H4 (cell line): ENCODE data around the gene OR8B8. TPM values are rescaled to one million over a fixed set of nuclear protein-coding genes. Genes with fewer than 3 reads are reported as not detected.
"Not testable (repeated sequence)": the region's sequence is repeated elsewhere in the genome, so short reads cannot be mapped to it uniquely, and the experiment has no call there.

Source experiments
- DNase-seq: peaks from one replicate; pipeline ENCODE4 v3.0.0-alpha.2; 2015; ENCODE audit warnings: low spot score
- total RNA-seq: library from RNA; depleted of rRNA; stranded (reverse); fragments of >200 nt; shearing (Covaris generic); gene quantifications from 2 replicates; pipeline ENCODE4 v1.2.3, GENCODE V29; 2014; rRNA removed

Gene OR8B8, protein sequence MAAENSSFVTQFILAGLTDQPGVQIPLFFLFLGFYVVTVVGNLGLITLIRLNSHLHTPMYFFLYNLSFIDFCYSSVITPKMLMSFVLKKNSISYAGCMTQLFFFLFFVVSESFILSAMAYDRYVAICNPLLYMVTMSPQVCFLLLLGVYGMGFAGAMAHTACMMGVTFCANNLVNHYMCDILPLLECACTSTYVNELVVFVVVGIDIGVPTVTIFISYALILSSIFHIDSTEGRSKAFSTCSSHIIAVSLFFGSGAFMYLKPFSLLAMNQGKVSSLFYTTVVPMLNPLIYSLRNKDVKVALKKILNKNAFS
- not detected in 2 replicates for total RNA-seq

- no peak for DNase-seq
These were observed at the start of gene OR8B8 for GRCh38 chr11:124445646-124446150. Gene OR8B8 (minus strand): TSS chr11:124445696. CDS start chr11:124441085, 4,611 bp downstream.

GRCh38 chr11:124493016-124493655 lies 47.6 kb upstream of the OR8B8 start:
- DNase-seq: no peak

DNA sequence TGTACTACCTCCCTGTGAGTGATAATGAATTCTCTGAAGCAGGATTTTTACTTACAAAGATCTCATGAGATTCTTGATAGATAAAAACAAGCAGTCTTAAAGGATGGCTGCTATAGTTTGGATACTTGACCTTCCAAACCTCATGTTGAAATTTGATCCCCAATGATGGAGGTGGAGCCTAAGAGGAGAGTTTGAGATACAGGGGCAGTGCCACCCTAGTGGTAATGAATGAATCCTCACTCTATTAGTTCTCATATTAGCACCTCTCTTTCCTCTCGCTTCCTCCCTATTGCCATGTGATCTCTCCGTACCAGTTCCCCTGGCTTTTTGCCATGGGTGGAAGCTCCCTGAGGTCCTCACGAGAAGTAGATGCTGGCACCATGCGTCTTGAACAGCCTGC lies 37.9 kb upstream of the OR8B8 start:
- peak; percentile 13 for DNase-seq

DNA sequence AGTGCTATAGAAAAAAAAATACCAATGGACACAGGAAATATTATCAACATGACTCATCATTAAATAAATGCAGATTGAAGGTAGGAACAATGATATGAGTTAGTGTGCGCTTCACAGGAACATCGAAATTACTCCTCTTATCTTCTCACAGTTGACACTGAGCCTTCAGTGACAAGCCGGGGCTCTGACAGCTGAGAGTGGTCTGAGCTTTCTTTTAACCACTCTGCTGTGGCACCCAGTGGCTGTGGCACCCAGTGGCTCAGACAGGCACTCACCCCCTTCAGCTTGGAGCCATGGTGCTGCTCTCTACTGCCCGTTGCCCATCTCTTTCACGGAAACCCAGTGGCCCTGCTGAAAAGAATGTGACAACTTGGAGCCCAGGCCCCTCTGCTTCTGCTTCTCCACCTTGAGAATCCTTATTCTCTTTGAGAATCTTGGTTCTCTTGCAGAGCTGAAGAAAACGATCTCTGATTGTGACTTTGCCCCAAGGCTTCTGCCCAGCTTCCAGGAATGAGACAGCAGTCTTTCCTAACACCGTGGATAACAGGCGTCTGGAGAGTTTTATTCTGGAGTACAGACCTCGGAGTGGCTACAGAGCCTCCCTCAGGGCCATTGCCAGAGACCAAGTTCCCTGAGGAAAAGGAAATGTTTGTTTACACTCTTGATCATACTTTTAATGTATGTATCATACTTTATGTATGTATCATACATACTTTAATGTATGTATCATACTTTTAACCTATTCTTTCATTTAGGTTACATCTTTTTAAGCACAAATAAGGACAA lies 37.1 kb upstream of the OR8B8 start:
- DNase-seq: peak; percentile 25

GRCh38 chr11:124481365-124482323 lies 36.1 kb upstream of the OR8B8 start:
- peak; percentile 87 for DNase-seq

DNA sequence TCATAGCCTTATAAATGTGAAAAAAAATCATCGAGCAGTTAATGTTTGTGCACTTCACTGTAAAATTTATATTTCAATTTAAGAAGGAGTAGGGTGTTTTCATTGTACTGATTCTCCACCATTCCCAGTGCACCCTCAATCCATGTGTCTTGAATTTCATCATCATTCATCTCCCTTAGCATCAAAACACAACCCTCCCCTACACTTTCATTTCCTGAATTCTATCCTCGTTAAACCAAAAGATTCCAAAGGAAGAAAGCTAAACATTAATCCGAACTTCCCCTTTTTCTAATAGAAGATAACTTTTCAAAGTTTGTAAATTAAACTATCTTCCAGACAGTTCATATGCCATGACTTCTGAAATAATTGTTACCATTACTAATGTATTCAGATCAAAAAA lies 34.1 kb upstream of the OR8B8 start:
- DNase-seq: no peak

DNA sequence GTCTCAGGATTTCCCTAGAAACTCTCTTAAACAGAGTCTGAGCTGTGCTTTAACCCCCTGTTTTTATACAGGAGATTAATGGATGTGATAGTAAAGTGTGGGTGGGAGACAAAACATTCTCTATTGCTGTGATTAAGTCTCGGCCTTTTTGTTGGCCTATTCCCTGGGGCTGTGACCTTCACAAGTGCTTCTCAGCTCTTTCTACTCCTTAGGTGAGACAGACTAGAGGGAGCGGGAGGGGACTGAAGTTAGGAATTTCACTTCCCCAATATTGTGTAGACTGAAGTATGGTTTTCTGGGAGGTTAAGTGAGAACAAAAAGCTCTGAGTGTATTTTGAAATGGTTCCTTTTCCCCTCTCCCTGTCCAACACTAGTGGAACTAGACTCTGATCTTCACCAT lies 29.8 kb upstream of the OR8B8 start:
- no peak for DNase-seq

GRCh38 chr11:124474779-124475178 lies 29.3 kb upstream of the OR8B8 start:
- DNase-seq: no peak

GRCh38 chr11:124474079-124474478 lies 28.6 kb upstream of the OR8B8 start:
- DNase-seq: no peak

- DNase-seq: no peak
These were observed 28.0 kb upstream of the OR8B8 start for GRCh38 chr11:124473476-124473875.

DNA sequence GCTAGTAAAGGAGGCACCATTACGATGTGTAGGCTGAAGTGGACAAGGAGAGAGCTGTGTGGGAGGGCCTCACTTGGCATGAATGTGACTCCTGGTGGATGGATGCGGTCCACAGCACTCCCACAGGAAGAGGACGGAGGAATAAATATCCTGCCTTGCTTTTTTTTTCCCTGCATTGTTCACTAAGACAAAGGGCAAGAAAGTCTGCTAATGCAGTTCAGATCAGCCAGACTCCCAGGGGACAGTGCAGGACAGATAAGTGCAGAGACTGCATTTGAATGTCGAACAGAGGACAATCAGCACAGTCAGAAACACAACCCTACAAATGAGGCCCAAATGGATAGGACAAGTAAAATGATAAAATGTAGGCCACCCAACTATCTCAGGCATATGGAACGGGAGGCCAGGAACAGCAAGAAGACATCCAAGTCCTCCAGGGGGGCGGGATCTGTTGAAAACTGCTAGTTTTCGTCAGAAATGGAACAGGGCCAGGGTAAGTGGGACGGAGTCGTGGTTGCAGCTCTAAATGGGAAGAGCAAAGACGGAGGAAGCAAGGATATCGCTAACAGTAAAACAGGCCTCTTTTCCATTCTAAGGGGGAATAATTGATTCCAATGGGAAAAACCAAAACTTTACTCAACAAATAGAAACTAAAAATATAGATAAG lies 25.2 kb upstream of the OR8B8 start:
- DNase-seq: no peak

DNA sequence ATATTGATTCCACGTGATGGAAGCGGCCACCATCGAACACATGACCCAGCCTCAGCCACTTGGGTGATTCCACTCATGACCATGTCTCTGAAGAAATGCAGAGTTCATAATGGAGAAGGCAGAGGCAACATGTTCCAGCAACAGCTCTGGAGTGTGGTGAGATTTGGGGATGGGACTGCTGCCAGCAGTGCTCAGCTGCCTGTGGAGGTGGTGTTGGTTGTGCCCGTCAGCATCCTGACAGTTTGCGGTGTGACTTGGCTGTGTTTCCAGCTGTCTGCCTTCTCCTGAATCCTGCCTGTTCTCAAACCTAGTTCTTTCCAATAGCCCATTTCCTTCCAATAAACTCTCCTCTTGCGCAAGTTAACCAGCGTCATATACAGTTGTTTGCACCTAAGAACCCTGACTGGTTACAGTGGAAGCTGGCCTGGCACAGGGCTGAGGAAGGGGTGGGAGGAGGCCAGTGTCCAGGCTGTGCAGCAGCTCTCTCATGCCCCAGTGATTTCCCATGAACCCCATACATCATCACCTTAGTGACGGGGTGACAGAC lies 22.0 kb upstream of the OR8B8 start:
- no peak for DNase-seq

- DNase-seq: no peak
These were observed 19.9 kb upstream of the OR8B8 start for GRCh38 chr11:124465368-124465767.

DNA sequence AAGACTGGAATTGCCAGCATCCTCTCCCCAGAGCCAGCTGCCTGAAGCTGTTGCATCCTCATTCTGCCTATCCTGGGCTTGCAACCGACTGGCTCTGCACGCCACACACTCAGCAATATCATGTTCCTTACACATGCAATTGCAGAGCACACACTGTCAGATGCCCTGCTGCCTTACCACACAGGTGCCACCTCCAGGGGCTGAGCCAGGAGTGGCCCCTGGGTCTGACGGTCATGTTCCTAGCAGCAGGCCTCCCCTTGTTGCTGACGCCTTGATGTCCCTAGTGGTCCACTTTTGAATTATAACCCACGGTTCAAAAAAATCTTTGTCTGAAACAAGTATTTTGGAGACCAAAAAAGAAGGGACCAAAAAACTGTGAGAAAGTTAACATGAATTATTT lies 18.5 kb upstream of the OR8B8 start:
- no peak for DNase-seq

- DNase-seq: no peak
These were observed 17.8 kb upstream of the OR8B8 start for GRCh38 chr11:124463324-124463723.

DNA sequence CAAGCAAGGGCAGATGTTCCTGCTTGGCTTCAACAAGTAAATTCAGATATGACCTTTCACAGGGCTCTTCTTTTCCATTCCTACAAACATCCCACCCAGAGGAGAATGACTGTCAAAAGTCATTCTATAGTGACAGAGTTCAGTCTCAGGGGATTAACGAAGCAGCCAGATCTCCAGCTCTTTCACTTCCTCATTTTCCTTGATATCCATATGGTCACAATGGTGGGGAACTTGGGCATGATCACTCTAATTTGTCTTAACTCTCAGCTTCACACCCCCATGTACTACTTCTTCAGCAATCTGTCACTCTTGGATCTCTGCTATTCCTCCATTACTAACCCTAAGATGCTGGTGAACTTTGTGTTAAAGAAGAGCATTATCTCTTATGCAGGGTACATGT lies 15.0 kb upstream of the OR8B8 start:
- no peak for DNase-seq

DNA sequence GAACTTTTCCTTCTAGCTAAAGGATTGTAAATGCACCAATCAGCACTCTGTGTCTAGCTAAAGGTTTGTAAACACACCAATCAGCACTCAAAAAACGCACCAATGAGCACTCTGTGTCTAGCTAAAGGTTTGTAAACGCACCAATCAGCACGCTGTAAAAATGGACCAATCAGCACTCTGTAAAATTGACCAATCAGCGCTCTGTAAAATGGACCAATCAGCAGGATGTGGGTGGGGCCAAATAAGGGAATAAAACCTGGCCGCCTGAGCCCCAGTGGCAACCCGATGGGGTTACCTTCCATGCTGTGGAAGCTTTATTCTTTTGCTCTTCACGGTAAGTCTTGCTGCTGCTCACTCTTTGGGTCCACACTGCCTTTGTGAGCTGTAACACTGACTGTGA lies 13.9 kb upstream of the OR8B8 start:
- DNase-seq: not testable (repeated sequence)

DNA sequence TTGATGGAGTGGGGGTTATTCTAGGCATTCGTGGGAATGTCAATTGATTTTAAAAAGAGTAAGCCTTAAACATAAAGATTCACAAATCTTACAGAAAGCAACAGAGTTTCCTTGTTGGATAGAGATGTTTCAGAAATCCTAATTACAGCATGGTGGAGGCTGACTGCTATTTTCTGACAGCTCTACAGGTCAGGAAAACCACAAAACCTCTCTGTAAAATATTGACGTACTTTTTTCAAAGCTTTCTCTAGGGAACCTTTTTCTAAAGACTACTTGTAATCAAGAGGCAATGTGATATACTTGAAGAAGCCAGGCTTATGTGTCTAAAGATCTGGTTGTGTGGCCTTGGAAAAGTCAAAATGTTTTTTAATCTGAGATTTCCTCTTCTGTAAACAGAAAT lies 9.1 kb upstream of the OR8B8 start:
- DNase-seq: no peak

GRCh38 chr11:124446916-124447315 lies 1.4 kb upstream of the OR8B8 start:
- DNase-seq: no peak

GRCh38 chr11:124442847-124443246 lies 2.6 kb downstream of the OR8B8 start:
- DNase-seq: no peak
